ENCODE results near the gene NR6A1. TPM values are rescaled to one million over a fixed set of nuclear protein-coding genes. Genes with fewer than 3 reads are reported as not detected.

The NR6A1 gene
- total and polyA plus RNA-seq, 2 of the 8 experiments (the other 6 are each of a cell fraction or from before 2014, with no cell fraction given) = 93.2 to 237 TPM

DNA sequence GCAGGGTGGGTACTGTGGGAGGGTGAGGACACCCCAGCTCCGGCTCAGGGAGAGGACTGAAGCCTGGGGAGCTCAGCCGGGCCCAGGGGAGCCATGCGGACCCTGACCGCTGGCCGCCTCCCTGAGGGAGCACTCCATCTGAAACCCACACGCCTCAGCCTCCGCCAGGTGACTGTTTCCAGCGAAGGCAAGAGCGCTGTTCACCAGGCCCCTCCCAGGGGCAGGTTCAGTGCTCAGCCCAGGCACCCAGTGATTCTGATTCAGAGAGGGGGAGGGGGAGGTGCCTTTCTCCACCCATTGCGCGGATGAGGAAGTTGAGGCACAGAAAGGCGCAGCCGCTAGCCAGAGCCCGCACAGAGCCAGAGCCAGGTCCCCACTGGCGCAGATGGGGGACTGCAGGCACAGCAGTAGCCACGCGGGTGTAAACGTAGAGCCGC lies 293.9 kb downstream of the NR6A1 start:
- Histone ChIP-seq H2BK15ac (ENCODE audit: low read length) (0 out of 2 replicates have a peak overlapping the region, but pooled peaks have one; percentile 18), H3K18ac (ENCODE audit: extremely low read depth, low read length) (peak overlapping the region; percentile 48), H3K9ac (replicated peaks in 1 of 4; ENCODE audit: extremely low read depth in 1 of 4, low read depth in 3 of 4, low read length in 3 of 4) (0 out of 7 replicates have a peak overlapping the region, but pooled peaks of 1 of the 4 experiments have one; percentile 2), H2BK20ac (ENCODE audit: low read length) (no peak overlapping the region), H3K4me3 (ENCODE audit: extremely low read depth in 1 of 4, insufficient read depth in 2 of 4, low read depth in 3 of 4, low read length in 4 of 4) (peak overlapping the region; percentile 22 to 58 (median 42); a peak in 6 of 8 replicates), H4K8ac (ENCODE audit: extremely low read depth, insufficient read depth, low read length) (no peak overlapping the region; the same call in 1 of the 2 replicates), H3K4me1 (replicated peaks in 1 of 4; ENCODE audit: control insufficient read depth in 3 of 4, insufficient read depth in 4 of 4, low read length in 3 of 4) (peaks cover 4 to 40% (median 28%) of the 10 kb centered on the region in 4 experiments), H3K4me2 (ENCODE audit: insufficient read depth in 1 of 2, low read depth in 2 of 2, low read length in 2 of 2) (peak overlapping the region; percentile 56 to 69), H3K56ac (replicated peaks; ENCODE audit: insufficient read length, low read depth, low read length) (no peak overlapping the region), H3K23me2 (ENCODE audit: low read depth, low read length) (peaks cover 7% of the 10 kb centered on the region; the same call in 1 of the 2 replicates), H3K4ac (replicated peaks; ENCODE audit: insufficient read length, low read depth, low read length) (peak overlapping the region; percentile 32), H3K79me2 (ENCODE audit: control insufficient read depth in 1 of 2, insufficient read depth in 2 of 2, low read length in 2 of 2) (no peaks in the 10 kb centered on the region), H3K36me3 (ENCODE audit: control insufficient read depth in 2 of 4, insufficient read depth in 4 of 4, low read length in 3 of 4) (no peaks in the 10 kb centered on the region), H4K20me1 (replicated peaks in 1 of 2; ENCODE audit: control insufficient read depth in 1 of 2, insufficient read depth in 2 of 2, low read length in 2 of 2) (no peaks in the 10 kb centered on the region), H4K91ac (replicated peaks; ENCODE audit: insufficient read length, low read length) (peak overlapping the region; percentile 34), H2AFZ (ENCODE audit: low read length) (no peak overlapping the region), H3K27ac (ENCODE audit: low read depth, low read length) (no peak overlapping the region), H2BK120ac (replicated peaks; ENCODE audit: low read depth, low read length) (no peak overlapping the region), H3K27me3 (replicated peaks in 1 of 4; ENCODE audit: control insufficient read depth in 3 of 4, extremely low read depth in 1 of 4, insufficient read depth in 3 of 4, low read length in 3 of 4) (peaks cover 8 to 37% (median 37%) of the 10 kb centered on the region in 4 experiments), H3K14ac (ENCODE audit: insufficient read length) (no peak overlapping the region), H2BK12ac (ENCODE audit: low read depth, low read length) (peak overlapping the region; percentile 55; the same call in 1 of the 2 replicates), H3K79me1 (ENCODE audit: low read depth, low read length) (no peaks in the 10 kb centered on the region), H2BK5ac (ENCODE audit: low read depth, low read length) (peak overlapping the region; percentile 71; the same call in 1 of the 2 replicates), H4K5ac (ENCODE audit: insufficient read length, low read depth, low read length) (no peak overlapping the region), H2AK5ac (ENCODE audit: low read depth, low read length) (no peak overlapping the region), H3K23ac (ENCODE audit: insufficient read length) (no peak overlapping the region), H3K9me3 (ENCODE audit: insufficient read depth in 2 of 2, low read depth in 1 of 2, low read length in 1 of 2) (no peaks in the 10 kb centered on the region)
- FAIRE-seq (no peak), DNase-seq (ENCODE audit: low read depth in 1 of 2, low spot score in 2 of 2) (no peak)
- ChIA-PET POLR2A (ENCODE audit: partially characterized antibody) (interaction anchor here (1.4 kb wide), 1 partner anchor 10 kb away, joined by 6 read pairs; no protein-coding TSS in a partner anchor), CTCF (ENCODE audit: partially characterized antibody) (interaction anchor here (0.8 to 7.0 kb wide), 5 partner anchors 25 to 140 kb away, joined by 3 to 43 read pairs (median 3); no protein-coding TSS in a partner anchor)
- TF ChIP-seq POLR2AphosphoS5 (IDR thresholded peaks at IDR 0.05; ENCODE audit: low read depth, low read length) (no peak), POLR2A (IDR thresholded peaks at IDR 0.05; ENCODE audit: control extremely low read depth in 1 of 2, low read depth in 2 of 2, low read length in 2 of 2) (no peak), TEAD4 (IDR thresholded peaks at IDR 0.05; ENCODE audit: low read depth, low read length) (no peak), KDM1A (IDR thresholded peaks at IDR 0.05; ENCODE audit: borderline replicate concordance, low read length) (peak; percentile 98), CBX5 (IDR thresholded peaks at IDR 0.05; ENCODE audit: low read depth, low read length) (no peak), ASH2L (IDR thresholded peaks at IDR 0.05; ENCODE audit: low read length) (no peak), RNF2 (IDR thresholded peaks at IDR 0.05; ENCODE audit: borderline replicate concordance, low read depth, low read length, missing control alignments, poor library complexity, severe bottlenecking) (no peak), PHF8 (conservative IDR thresholded peaks at IDR 0.05; ENCODE audit: low read depth, low read length) (no peak), GTF2F1 (IDR thresholded peaks at IDR 0.05; ENCODE audit: borderline replicate concordance, low read depth, low read length) (no peak), HDAC2 (IDR thresholded peaks at IDR 0.05; ENCODE audit: borderline replicate concordance in 1 of 2, low read depth in 2 of 2, low read length in 2 of 2) (peak in 1 of 2 experiments; percentile 41; a peak in 1 of 4 replicates), RAD21 (IDR thresholded peaks at IDR 0.05 in 1 of 2, conservative IDR thresholded peaks at IDR 0.05 in 1 of 2; ENCODE audit: low read depth in 2 of 2, low read length in 2 of 2) (no peak), SIN3A (conservative IDR thresholded peaks at IDR 0.05 in 1 of 2, IDR thresholded peaks at IDR 0.05 in 1 of 2; ENCODE audit: low read depth in 1 of 2, low read length in 2 of 2) (0 out of 4 replicates have a peak, but pooled peaks of 1 of the 2 experiments have one; percentile 28)
- WGBS, 2 experiments (ENCODE audit: extremely low coverage in 1 of 2, insufficient coverage in 1 of 2, insufficient read length in 1 of 2, insufficient replicate concordance in 2 of 2, low coverage in 1 of 2, low lambda C conversion rate in 2 of 2, missing lambda C conversion rate in 1 of 2) = 36% methylated on average over 15 of the region's 19 CpGs; no CpG with 5 or more reads in 1 of the 2 experiments

All from H1 (cell line).